HepG2 (cell line): ENCODE data around the gene GRIP1. TPM values are rescaled to one million over a fixed set of nuclear protein-coding genes. Genes with fewer than 3 reads are reported as not detected.

Experiments used
- ATAC-seq: fragments of 200-7000 bp; cut with Tn5 transposase; 3 replicates; pipeline ENCODE4 v1.9.1; 2020; ENCODE audit warnings: mild to moderate bottlenecking, moderate library complexity
- BruUV-seq: library from RNA; stranded (reverse); fragments of 400-500 nt; replicated peaks from 2 replicates; lab custom pipeline; 2021; lab: Mats Ljungman, UMichigan
- CTCF ChIA-PET: fragments of 300-600 bp; formaldehyde crosslinking; extraction: SDS; loops from one replicate; lab custom pipeline; 2021; ENCODE audit warnings: low total read pairs, inconsistent platforms, low intra/inter-chr PET ratio; lab: Yijun Ruan, JAX
- POLR2A ChIA-PET: fragments of 350-600 bp; sonication (Branson Sonifier 250); formaldehyde crosslinking; loops from one replicate; lab custom pipeline; 2020; ENCODE audit warnings: antibody characterized with exemption, inconsistent platforms; lab: Yijun Ruan, JAX
- DNase-seq: peaks from one replicate; pipeline ENCODE4 v3.0.0-alpha.2; 2015; ENCODE audit warnings: low spot score
- FAIRE-seq: peaks from 3 replicates; lab custom pipeline; 2011; peaks lifted over from hg19 to GRCh38; lab: Jason Lieb, UNC
- H2AFZ ChIP-seq: one replicate; pipeline ENCODE4 v1.6.1; 2011; ENCODE audit warnings: low read length, inconsistent platforms
- H3K27ac ChIP-seq: fragments of 300-600 bp; 3 replicates; pipeline ENCODE4 v1.8.0; 2011; ENCODE audit warnings: mixed run types, mild to moderate bottlenecking, mixed read lengths, low read length, inconsistent platforms; ENCODE audit not compliant: insufficient read depth; ENCODE audit errors: extremely low read length
- H3K27me3 ChIP-seq, 2 experiments: fragments of 200-600 bp in 1 of 2; 2 replicates in 1 of 2; 3 replicates in 1 of 2; pipeline versions ENCODE4 v1.6.0 to v1.8.0; 2011; ENCODE audit warnings: low read length in 2 of 2, mild to moderate bottlenecking in 2 of 2, moderate library complexity in 2 of 2, inconsistent platforms in 1 of 2; ENCODE audit not compliant: insufficient read depth in 2 of 2, control insufficient read depth in 1 of 2
- H3K36me3 ChIP-seq, 2 experiments: fragments of 200-600 bp in 1 of 2; replicated peaks in 1 of 2; 2 replicates in 1 of 2; 3 replicates in 1 of 2; pipeline versions ENCODE4 v1.5.1 to v1.8.0; 2011; ENCODE audit warnings: low read length in 2 of 2, inconsistent platforms in 1 of 2; ENCODE audit not compliant: insufficient read depth in 2 of 2, control insufficient read depth in 1 of 2
- H3K4me1 ChIP-seq: 2 replicates; pipeline ENCODE4 v1.5.1; 2012; ENCODE audit warnings: low read length, inconsistent platforms; ENCODE audit not compliant: insufficient read depth
- H3K4me2 ChIP-seq: 2 replicates; pipeline ENCODE4 v1.6.0; 2011; ENCODE audit warnings: low read depth, low read length, inconsistent platforms
- H3K4me3 ChIP-seq, 3 experiments: fragments of 200-600 bp in 1 of 3; sonication (generic), shearing (Covaris generic) in 1 of 3; replicated peaks in 1 of 3; 2 replicates each; pipeline ENCODE4 v1.5.1; 2011 to 2016; ENCODE audit warnings: low read length in 3 of 3, inconsistent platforms in 2 of 3, low read depth in 2 of 3, mild to moderate bottlenecking in 2 of 3, control low read depth in 1 of 3, mixed read lengths in 1 of 3; ENCODE audit not compliant: insufficient read depth in 1 of 3
- H3K79me2 ChIP-seq: one replicate; pipeline ENCODE4 v1.6.1; 2011; ENCODE audit warnings: low read length, inconsistent platforms; ENCODE audit not compliant: insufficient read depth
- H3K9ac ChIP-seq: 2 replicates; pipeline ENCODE4 v1.6.0; 2011; ENCODE audit warnings: mild to moderate bottlenecking, low read depth, low read length, inconsistent platforms; ENCODE audit not compliant: insufficient read depth
- H3K9me3 ChIP-seq: 2 replicates; pipeline ENCODE4 v1.5.1; 2012; ENCODE audit warnings: mild to moderate bottlenecking, low read length
- H4K20me1 ChIP-seq: 2 replicates; pipeline ENCODE4 v1.6.0; 2011; ENCODE audit warnings: inconsistent platforms, mild to moderate bottlenecking, low read length, moderate library complexity; ENCODE audit not compliant: insufficient read depth
- CHD2 ChIP-seq: IDR thresholded peaks from 2 replicates; pipeline ENCODE4 v1.6.1; 2011; ENCODE audit warnings: low read depth, low read length, improper control_type of control experiment
- DBP ChIP-seq: sonication (generic); formaldehyde crosslinking; IDR thresholded peaks from 2 replicates; pipeline ENCODE4 v1.4.0; 2020; ENCODE audit warnings: missing genetic modification reagents; ENCODE audit errors: not compliant biosample characterization
- FOXA1 ChIP-seq, 2 experiments: fragments of 450-650 bp in 1 of 2; sonication (generic) in 1 of 2; formaldehyde crosslinking in 1 of 2; IDR thresholded peaks; 2 replicates each; pipeline versions ENCODE4 v1.4.0 to v1.6.1; 2016 to 2020; ENCODE audit warnings: missing genetic modification reagents in 1 of 2
- IKZF1 ChIP-seq: fragments of 450-650 bp; IDR thresholded peaks from 2 replicates; pipeline ENCODE4 v1.7.1; 2016
- LBX2 ChIP-seq: sonication (generic); formaldehyde crosslinking; IDR thresholded peaks from 2 replicates; pipeline ENCODE4 v1.5.0; 2020; ENCODE audit warnings: missing genetic modification reagents, mild to moderate bottlenecking, borderline replicate concordance
- MTA1 ChIP-seq: sonication (generic); formaldehyde crosslinking; IDR thresholded peaks from 2 replicates; pipeline ENCODE4 v1.4.0; 2020; ENCODE audit warnings: missing genetic modification reagents, mild to moderate bottlenecking, borderline replicate concordance
- RNF2 ChIP-seq: fragments of 450-650 bp; conservative IDR thresholded peaks from 2 replicates; pipeline ENCODE4 v1.6.1; 2016; ENCODE audit warnings: low read depth
- SRSF9 ChIP-seq: fragments of 200-400 bp; formaldehyde crosslinking; IDR thresholded peaks from 2 replicates; pipeline ENCODE4 v1.6.1; 2018; ENCODE audit warnings: borderline replicate concordance, mild to moderate bottlenecking, low read depth, low read length; ENCODE audit not compliant: insufficient read depth, poor library complexity, severe bottlenecking
- TEF ChIP-seq: sonication (generic); formaldehyde crosslinking; IDR thresholded peaks from 2 replicates; pipeline ENCODE4 v1.5.0; 2020; ENCODE audit warnings: missing genetic modification reagents
- ZNF121 ChIP-seq: sonication (generic); formaldehyde crosslinking; IDR thresholded peaks from 2 replicates; pipeline ENCODE4 v1.5.0; 2020; ENCODE audit warnings: mild to moderate bottlenecking, missing genetic modification reagents
- ZNF138 ChIP-seq: sonication (generic); formaldehyde crosslinking; IDR thresholded peaks from 2 replicates; pipeline ENCODE4 v1.5.0; 2020; ENCODE audit warnings: mild to moderate bottlenecking, low read depth, missing genetic modification reagents
- ZNF225 ChIP-seq: sonication (generic); formaldehyde crosslinking; IDR thresholded peaks from 2 replicates; pipeline ENCODE4 v1.4.0; 2020; ENCODE audit warnings: mild to moderate bottlenecking, missing genetic modification reagents
- ZNF292 ChIP-seq: sonication (generic); formaldehyde crosslinking; IDR thresholded peaks from 2 replicates; pipeline ENCODE4 v1.8.1; 2022; ENCODE audit warnings: mild to moderate bottlenecking, low read depth, missing genetic modification reagents, borderline replicate concordance
- ZNF550 ChIP-seq: sonication (generic); formaldehyde crosslinking; IDR thresholded peaks from 2 replicates; pipeline ENCODE4 v1.4.0; 2020; ENCODE audit warnings: mild to moderate bottlenecking, missing genetic modification reagents, borderline replicate concordance
- ZNF558 ChIP-seq: sonication (generic); formaldehyde crosslinking; IDR thresholded peaks from 2 replicates; pipeline ENCODE4 v1.9.0; 2022; ENCODE audit warnings: mild to moderate bottlenecking, missing genetic modification reagents, borderline replicate concordance
- ZNF607 ChIP-seq: sonication (generic); formaldehyde crosslinking; IDR thresholded peaks from 2 replicates; pipeline ENCODE4 v1.5.1; 2020; ENCODE audit warnings: missing genetic modification reagents, mild to moderate bottlenecking, borderline replicate concordance
- WGBS: methylation state at CpG from one replicate; pipeline ENCODE4 v1.1.6; 2017; ENCODE audit warnings: low lambda C conversion rate; 5-methylcytosine and 5-hydroxymethylcytosine counted together
- in situ Hi-C: cut with HindIII; loops from 2 replicates; pipeline ENCODE4 v1.10.0; 2017; ENCODE audit warnings: low pct_unique_long_range_greater_than_20kb; ENCODE audit not compliant: extremely low pct_ligation_motif_present
- intact Hi-C: fragments of 100-400 bp; cut with micrococcal nuclease; formaldehyde crosslinking; loops from one replicate; pipeline ENCODE4 v1.10.0; 2022; ENCODE audit not compliant: unreplicated experiment
- polyA plus RNA-seq, 8 experiments: library from polyadenylated mRNA; depleted of rRNA in 3 of 8; stranded (reverse) in 7 of 8; unstranded in 1 of 8; fragments of >200 nt; fragmentation: Illumina TruSeq in 4 of 8; extraction: Trizol in 4 of 8; gene quantifications; 2 replicates each; pipeline versions ENCODE4 v1.2.1 to v1.2.3, GENCODE V29; 2011 to 2016; ENCODE audit warnings: low read depth in 4 of 8, missing spikeins in 1 of 8, mixed read lengths in 1 of 8; ENCODE audit not compliant: insufficient read depth in 1 of 8
- total RNA-seq, 5 experiments: library from RNA; depleted of rRNA; stranded (reverse); fragments of >200 nt; fragmentation: Illumina TruSeq; extraction: Trizol; gene quantifications; 2 replicates each; pipeline ENCODE4 v1.2.3, GENCODE V29; 2016; ENCODE audit warnings: low read depth in 1 of 5

The GRIP1 gene
- total and polyA plus RNA-seq, 2 of the 13 experiments (the other 11 are each of a cell fraction or from before 2014, with no cell fraction given): not detected

GRCh38 chr12:66584673-66585072 is 94.2 kb downstream of the GRIP1 start:
- no TSS peak for BruUV-seq
- in situ Hi-C loops: no loop called here
- DNase-seq (no peak), ATAC-seq (no peak), FAIRE-seq (no peak)
- Histone ChIP-seq H3K9me3 (no peaks in the 10 kb centered on the region), H2AFZ (no peak overlapping the region), H3K27me3 (no peaks in the 10 kb centered on the region), H3K4me1 (no peaks in the 10 kb centered on the region), H3K79me2 (no peaks in the 10 kb centered on the region), H3K9ac (no peak overlapping the region), H3K36me3 (no peaks in the 10 kb centered on the region), H4K20me1 (no peaks in the 10 kb centered on the region), H3K4me2 (no peak overlapping the region), H3K27ac (no peak overlapping the region), H3K4me3 (no peak overlapping the region)
- ChIA-PET POLR2A (no interaction called here), CTCF (no interaction called here)
- 57% methylated on average over 4 of the region's 4 CpGs for WGBS
- TF ChIP-seq MTA1 (CRISPR knock-in tag): no peak
- TF ChIP-seq ZNF121 (CRISPR knock-in tag): no peak
- no peak for TF ChIP-seq ZNF292 (CRISPR knock-in tag)
- no peak for TF ChIP-seq TEF (CRISPR knock-in tag)
- no peak for TF ChIP-seq ZNF558 (CRISPR knock-in tag)
- TF ChIP-seq CHD2: no peak
- TF ChIP-seq ZNF138: no peak
- no peak for TF ChIP-seq ZNF607
- no peak for TF ChIP-seq ZNF550
- TF ChIP-seq RNF2: no peak
- no peak for TF ChIP-seq ZNF225 (CRISPR knock-in tag)
- TF ChIP-seq SRSF9: no peak
- no peak for TF ChIP-seq IKZF1
- no peak for TF ChIP-seq LBX2 (CRISPR knock-in tag)
- TF ChIP-seq DBP (CRISPR knock-in tag): no peak
- no peak for TF ChIP-seq FOXA1 (IDR thresholded peaks at IDR 0.05)
- TF ChIP-seq FOXA1 (CRISPR knock-in tag; IDR thresholded peaks at IDR 0.05): no peak
- intact Hi-C loops: no loop called here
